Mammary epithelial cell (primary cell): ENCODE measurements around the gene WNT5B.

Experiments used
- CTCF ChIP-seq, 2 donors: IDR thresholded peaks in 1 of 2; conservative IDR thresholded peaks in 1 of 2; 2 replicates each; pipeline ENCODE4 v1.5.1; 2011 to 2012; ENCODE audit warnings: inconsistent platforms in 2 of 2, low read length in 2 of 2, mild to moderate bottlenecking in 2 of 2, control low read depth in 1 of 2, low read depth in 1 of 2; ENCODE audit not compliant: insufficient read depth in 1 of 2; ENCODE audit errors: extremely low read depth in 1 of 2
- EZH2 ChIP-seq: IDR thresholded peaks from 2 replicates; pipeline ENCODE4 v1.6.1; 2012; ENCODE audit warnings: low read length, inconsistent platforms, borderline replicate concordance

DNA sequence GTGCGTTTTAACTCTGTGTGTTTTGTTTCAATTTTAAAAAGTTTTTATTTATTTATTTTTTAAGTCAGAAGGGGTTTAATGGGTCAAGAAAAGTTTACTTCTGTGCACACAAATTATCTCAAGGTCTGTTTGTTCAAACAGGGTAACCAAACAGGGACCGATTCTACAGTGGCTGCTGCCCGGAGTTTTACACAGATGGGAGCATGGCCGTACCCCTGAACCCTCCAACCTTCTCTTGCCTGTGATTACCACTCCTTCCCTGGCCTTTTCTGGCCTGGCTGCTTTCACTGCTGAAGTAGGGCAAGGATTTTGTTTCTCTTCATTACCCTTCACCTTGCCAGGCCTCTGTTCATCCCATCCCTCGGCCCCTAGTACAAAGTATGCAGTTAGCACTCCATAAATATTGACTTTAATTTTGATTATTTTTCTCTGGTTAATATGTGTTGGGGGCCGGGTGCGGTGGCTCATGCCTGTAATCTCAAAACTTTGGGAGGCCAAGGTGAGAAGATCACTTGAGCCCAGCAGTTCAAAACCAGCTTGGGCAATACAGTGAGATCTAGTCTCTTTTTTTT lies 18.9 kb upstream of the WNT5B start:
- TF ChIP-seq CTCF (conservative IDR thresholded peaks at IDR 0.05 in 1 of 2, IDR thresholded peaks at IDR 0.05 in 1 of 2; ENCODE audit: extremely low read depth in 1 of 2, insufficient read depth in 1 of 2, low read depth in 1 of 2, low read length in 2 of 2) (no peak), EZH2 (no peak)
